GM19023 (cell line): Measurements from ENCODE around the gene GTF3C6.
A peak's percentile ranks its signal among the peaks of the same experiment; 100 is the strongest.
"Not testable (repeated sequence)": the region's sequence is repeated elsewhere in the genome, so short reads cannot be mapped to it uniquely, and the experiment has no call there.

Experiments
- ATAC-seq: cut with Tn5 transposase; IDR thresholded peaks from one replicate; pipeline ENCODE4 v1.9.1; 2021; ENCODE audit warnings: mild to moderate bottlenecking, moderate library complexity; ENCODE audit not compliant: unreplicated experiment

GTF3C6 gene

GRCh38 chr6:110958329-110959192 lies at the start of gene GTF3C6:
Gene GTF3C6, plus strand, starts transcription at chr6:110958706. Its CDS starts 64 bp downstream, at chr6:110958770.
- ATAC-seq = peak; percentile 99

GRCh38 chr6:110930781-110931180 lies 27.7 kb upstream of the GTF3C6 start:
- ATAC-seq = no peak

GRCh38 chr6:110933912-110934311 lies 24.6 kb upstream of the GTF3C6 start:
- ATAC-seq = no peak

GRCh38 chr6:110934381-110934898 lies 24.1 kb upstream of the GTF3C6 start:
- no peak for ATAC-seq

DNA sequence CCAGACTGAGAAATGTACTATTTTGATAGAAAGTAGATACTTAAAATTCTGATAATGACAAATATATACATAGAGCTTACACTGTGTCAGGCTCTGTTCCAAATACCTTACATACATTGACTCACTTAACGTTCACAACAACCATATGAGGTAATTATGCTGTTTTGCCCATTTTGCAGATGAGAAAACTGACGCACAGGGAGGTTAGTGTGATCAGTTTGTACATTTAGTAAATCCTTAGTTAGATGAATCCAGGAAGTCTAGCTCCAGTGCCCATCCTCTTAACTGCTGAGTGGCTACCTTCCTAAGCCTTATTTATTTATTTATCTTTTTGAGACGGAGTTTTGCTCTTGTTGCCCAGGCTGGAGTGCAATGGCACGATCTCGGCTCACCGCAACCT lies 23.3 kb upstream of the GTF3C6 start:
- no peak for ATAC-seq

DNA sequence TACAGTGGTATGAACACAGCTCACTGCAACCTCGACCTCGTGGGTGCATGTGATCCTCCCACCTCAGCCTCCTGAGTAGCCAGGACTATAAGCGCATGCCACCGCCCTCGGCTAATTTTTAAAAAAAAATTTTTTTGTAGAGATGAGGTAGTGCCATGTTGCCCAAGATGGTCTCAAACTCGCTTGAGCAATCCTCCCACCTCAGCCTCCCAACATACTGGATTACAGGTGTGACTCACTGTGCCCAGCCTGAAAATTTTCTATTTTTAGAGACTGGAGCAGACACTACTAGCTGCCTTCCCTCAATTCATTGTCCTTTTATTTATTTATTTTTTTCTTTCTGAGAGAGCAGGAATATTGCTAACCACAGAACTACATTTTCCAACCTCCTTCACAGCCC lies 20.3 kb upstream of the GTF3C6 start:
- no peak for ATAC-seq

GRCh38 chr6:110939429-110940200 lies 18.9 kb upstream of the GTF3C6 start:
- ATAC-seq = no peak

- peak; percentile 99 for ATAC-seq
Measured at GRCh38 chr6:110944681-110945151, 13.8 kb upstream of the GTF3C6 start.

- ATAC-seq = no peak
Measured at GRCh38 chr6:110946498-110946897, 12.0 kb upstream of the GTF3C6 start.

GRCh38 chr6:110949679-110950285 lies 8.7 kb upstream of the GTF3C6 start:
- ATAC-seq = no peak

DNA sequence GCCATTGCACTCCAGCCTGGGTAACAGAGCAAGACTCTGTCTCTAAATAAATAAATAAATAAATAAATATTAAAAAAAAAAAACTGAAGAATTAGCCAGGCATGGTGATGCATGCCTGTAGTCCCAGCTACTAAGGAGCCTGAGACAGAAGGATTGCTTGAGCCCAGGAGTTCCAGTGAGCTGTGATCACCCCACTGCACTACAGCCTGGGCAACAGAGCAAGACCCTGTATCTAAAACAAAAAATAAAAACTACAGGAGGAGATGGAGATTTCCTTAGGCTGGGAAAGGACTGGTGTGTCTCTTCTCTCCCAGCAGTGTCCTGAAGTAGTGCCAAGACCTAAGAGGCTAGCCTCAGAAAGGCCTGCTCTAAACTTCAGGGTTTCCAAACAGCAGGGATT lies 8.1 kb upstream of the GTF3C6 start:
- ATAC-seq = no peak

DNA sequence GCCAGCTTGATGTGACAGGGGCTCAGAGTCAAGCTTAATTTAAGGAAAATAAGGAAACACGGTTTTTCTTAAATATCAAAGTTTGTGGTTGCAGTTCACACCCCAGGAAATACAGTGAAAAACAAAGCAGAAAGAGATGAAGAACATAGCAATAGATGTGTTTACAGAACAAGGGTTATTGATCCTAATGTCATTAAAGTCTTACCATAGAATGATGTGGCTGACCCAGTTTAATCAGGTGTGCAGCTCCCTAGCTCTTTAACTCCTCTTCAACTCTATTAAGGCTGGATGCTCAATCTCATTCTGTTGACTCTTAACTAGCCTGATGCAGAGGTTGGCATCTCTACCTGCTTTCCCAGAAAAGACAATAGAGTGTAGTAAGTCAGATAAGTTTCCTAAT lies 7.5 kb upstream of the GTF3C6 start:
- ATAC-seq = no peak

DNA sequence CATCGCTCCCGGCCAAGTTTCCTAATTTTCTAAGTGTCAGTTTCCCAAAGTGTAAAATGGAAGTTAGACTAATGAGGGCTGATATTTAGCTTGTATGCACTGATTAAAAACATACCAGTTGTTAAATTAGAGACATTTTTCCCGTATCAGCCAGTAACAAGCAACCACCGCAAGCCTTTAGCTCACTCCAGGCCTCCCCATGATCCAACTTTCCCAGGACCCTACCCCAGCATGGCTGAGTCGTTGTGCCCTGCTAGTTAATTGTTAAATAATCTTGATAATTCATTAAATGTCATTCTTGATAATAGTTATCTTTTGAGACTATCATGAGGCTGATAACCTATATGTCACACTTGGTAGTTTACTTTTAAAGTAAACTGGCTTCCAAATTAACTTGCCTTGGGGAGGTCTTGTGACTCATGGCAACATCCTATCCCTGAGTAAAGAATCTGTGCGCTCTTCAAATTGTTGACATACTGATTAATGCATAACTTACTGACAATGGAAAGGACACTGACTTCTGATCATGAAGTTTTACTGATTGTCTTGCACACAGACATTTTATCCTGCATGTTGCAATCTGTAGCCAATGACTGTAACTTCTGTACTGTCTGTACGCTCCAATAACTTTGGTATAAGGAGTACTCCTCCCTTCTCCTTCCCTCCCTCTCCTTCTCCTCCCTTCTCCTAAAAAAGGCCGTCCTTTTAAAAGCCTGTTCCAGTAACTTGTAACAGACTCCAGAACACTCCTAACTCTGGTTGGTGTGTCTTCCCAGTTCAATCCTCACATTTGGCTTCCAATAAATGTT lies 6.3 kb upstream of the GTF3C6 start:
- no peak for ATAC-seq

- no peak for ATAC-seq
Measured at GRCh38 chr6:110953633-110954303, 4.7 kb upstream of the GTF3C6 start.

DNA sequence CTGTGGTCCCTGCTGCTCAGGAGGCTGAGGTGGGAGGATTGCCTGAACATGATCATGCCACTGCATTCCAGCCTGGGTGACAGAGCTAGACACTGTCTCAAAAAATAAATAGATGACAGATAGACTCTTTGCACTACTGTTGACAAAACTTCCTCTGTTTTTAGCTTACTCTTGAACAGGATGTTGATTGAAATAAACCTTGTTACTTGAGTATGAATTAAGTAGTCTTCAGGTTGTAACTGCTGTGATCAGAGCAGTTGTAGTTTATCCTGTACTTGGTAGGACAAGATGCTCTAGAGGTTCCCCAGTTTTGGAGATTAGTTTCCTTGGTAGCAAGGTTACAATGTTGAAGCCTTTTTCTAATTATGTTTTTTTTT lies 1.5 kb downstream of the GTF3C6 start:
- ATAC-seq = no peak

DNA sequence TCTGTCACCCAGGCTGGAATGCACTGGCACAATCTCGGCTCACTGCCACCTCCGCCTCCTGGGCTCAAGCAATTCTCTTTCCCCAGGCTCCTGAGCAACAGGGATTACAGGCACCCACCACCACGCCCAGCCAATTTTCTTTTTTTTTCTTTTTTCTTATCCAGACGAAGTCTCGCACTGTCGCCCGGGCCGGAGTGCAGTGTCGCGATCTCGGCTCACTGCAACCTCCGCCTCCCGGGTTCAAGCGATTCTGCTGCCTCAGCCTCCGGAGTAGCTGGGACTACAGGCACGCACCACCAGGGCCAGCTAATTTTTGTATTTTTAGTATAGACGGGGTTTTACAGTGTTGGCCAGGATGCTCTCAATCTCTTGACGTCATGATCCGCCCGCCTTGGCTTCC lies 4.1 kb downstream of the GTF3C6 start:
- ATAC-seq = not testable (repeated sequence)

- ATAC-seq = no peak
Measured at GRCh38 chr6:110965629-110966229, 7.2 kb downstream of the GTF3C6 start.

DNA sequence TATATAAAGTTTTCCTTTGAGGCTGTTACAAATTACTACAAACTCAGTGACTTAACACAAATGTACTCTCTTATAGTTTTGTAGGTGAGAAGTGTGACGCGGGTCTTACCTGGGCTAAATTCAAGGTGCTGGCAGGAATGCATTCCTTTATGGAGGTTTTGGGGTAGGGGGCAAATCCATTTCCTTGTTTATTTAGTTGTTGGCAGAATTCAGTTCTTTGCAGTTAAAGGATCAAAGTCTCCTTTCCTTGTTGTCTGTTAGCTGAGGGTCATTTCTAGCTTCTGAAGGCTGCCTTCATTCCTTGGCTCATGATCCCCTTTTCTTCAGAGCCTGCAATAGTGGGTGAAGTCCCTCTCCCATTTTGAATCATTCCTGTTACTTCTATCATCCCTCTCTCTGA lies 10.2 kb downstream of the GTF3C6 start:
- not testable (repeated sequence) for ATAC-seq

GRCh38 chr6:110971468-110971867 lies 13.0 kb downstream of the GTF3C6 start:
- no peak for ATAC-seq

DNA sequence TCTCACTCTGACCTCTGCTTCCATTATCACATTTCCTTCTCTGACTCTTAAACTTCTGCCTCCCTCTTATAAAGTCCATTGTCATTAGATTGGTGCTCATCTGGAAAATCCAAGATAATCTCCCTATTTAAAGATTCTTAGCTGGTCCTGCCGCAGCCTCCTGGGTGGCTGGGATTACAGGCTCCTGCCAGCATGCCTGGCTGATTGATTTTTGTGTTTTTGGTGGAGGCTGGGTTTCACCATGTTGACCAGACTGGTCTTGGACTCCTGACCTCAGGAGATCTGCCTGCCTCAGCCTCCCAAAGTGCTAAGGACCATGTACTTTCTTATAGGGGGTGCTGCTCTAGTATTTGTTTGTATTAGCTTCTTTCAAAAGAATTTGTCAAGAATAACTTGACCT lies 18.1 kb downstream of the GTF3C6 start:
- ATAC-seq = no peak
